Neutrophil (primary cell): ENCODE data around the gene INSYN1.

Source experiments
- H3K27ac ChIP-seq: fragments of 200-600 bp; sonication (generic); 2 replicates; pipeline ENCODE4 v1.5.1; 2016; ENCODE audit warnings: mild to moderate bottlenecking, moderate library complexity
- H3K27me3 ChIP-seq: fragments of 200-600 bp; sonication (generic); 2 replicates; pipeline ENCODE4 v1.6.0; 2016; ENCODE audit warnings: mild to moderate bottlenecking
- H3K36me3 ChIP-seq: fragments of 200-600 bp; sonication (generic); 2 replicates; pipeline ENCODE4 v1.5.1; 2017
- H3K4me1 ChIP-seq, 2 experiments: fragments of 200-600 bp in 1 of 2; sonication (generic) in 1 of 2; 1 replicate in 1 of 2; 2 replicates in 1 of 2; pipeline versions ENCODE4 v1.5.1 to v1.6.1; 2013 to 2016; ENCODE audit warnings: low read depth in 1 of 2, low read length in 1 of 2, mild to moderate bottlenecking in 1 of 2, moderate library complexity in 1 of 2; ENCODE audit not compliant: control insufficient read depth in 1 of 2, insufficient read depth in 1 of 2
- H3K4me3 ChIP-seq, 2 experiments: fragments of 200-600 bp in 1 of 2; sonication (generic) in 1 of 2; 1 replicate in 1 of 2; 2 replicates in 1 of 2; pipeline ENCODE4 v1.5.1; 2013 to 2016; ENCODE audit warnings: low read depth in 1 of 2, low read length in 1 of 2, mild to moderate bottlenecking in 1 of 2, moderate library complexity in 1 of 2
- H3K9me3 ChIP-seq: fragments of 200-600 bp; sonication (generic); 2 replicates; pipeline ENCODE4 v1.5.1; 2016
- CTCF ChIP-seq: fragments of 200-600 bp; sonication (generic); IDR thresholded peaks from 2 replicates; pipeline ENCODE4 v1.5.1; 2016; ENCODE audit warnings: antibody characterized with exemption

INSYN1 gene

GRCh38 chr15:73694419-73694818, 58.7 kb downstream of the INSYN1 start:
- Histone ChIP-seq H3K4me3 (no peak overlapping the region), H3K4me1 (peaks cover 4 to 8% of the 10 kb centered on the region in 2 experiments), H3K36me3 (no peaks in the 10 kb centered on the region), H3K27ac (no peak overlapping the region), H3K27me3 (peaks cover 96% of the 10 kb centered on the region), H3K9me3 (no peaks in the 10 kb centered on the region)
- TF ChIP-seq CTCF: no peak

GRCh38 chr15:73691396-73691795, 61.8 kb downstream of the INSYN1 start:
- H3K27ac ChIP-seq: no peak overlapping the region
- no peak overlapping the region for H3K4me3 ChIP-seq
- H3K27me3 ChIP-seq: peaks cover 90% of the 10 kb centered on the region
- H3K4me1 ChIP-seq: no peaks in the 10 kb centered on the region
- no peak for TF ChIP-seq CTCF
- H3K36me3 ChIP-seq: no peaks in the 10 kb centered on the region
- H3K9me3 ChIP-seq: no peaks in the 10 kb centered on the region

GRCh38 chr15:73688455-73688854, 64.7 kb downstream of the INSYN1 start:
- Histone ChIP-seq H3K4me3 (no peak overlapping the region), H3K27me3 (peaks cover 90% of the 10 kb centered on the region), H3K36me3 (no peaks in the 10 kb centered on the region), H3K4me1 (peaks cover 0 to 9% of the 10 kb centered on the region in 2 experiments), H3K27ac (no peak overlapping the region), H3K9me3 (no peaks in the 10 kb centered on the region)
- no peak for TF ChIP-seq CTCF

GRCh38 chr15:73687351-73687750, 65.8 kb downstream of the INSYN1 start:
- Histone ChIP-seq H3K27me3 (peaks cover 90% of the 10 kb centered on the region), H3K4me1 (peaks cover 0 to 9% of the 10 kb centered on the region in 2 experiments), H3K4me3 (no peak overlapping the region), H3K27ac (no peak overlapping the region), H3K36me3 (no peaks in the 10 kb centered on the region), H3K9me3 (no peaks in the 10 kb centered on the region)
- no peak for TF ChIP-seq CTCF

- TF ChIP-seq CTCF: no peak
- H3K4me3 ChIP-seq: no peak overlapping the region
- H3K27ac ChIP-seq: no peak overlapping the region
- no peaks in the 10 kb centered on the region for H3K36me3 ChIP-seq
- H3K27me3 ChIP-seq: peaks cover 90% of the 10 kb centered on the region
- H3K9me3 ChIP-seq: no peaks in the 10 kb centered on the region
- peaks cover 0 to 9% of the 10 kb centered on the region in 2 experiments for H3K4me1 ChIP-seq
Observed at GRCh38 chr15:73686781-73687256, 66.3 kb downstream of the INSYN1 start.

GRCh38 chr15:73685981-73686380, 67.2 kb downstream of the INSYN1 start:
- no peak overlapping the region for H3K27ac ChIP-seq
- H3K27me3 ChIP-seq: peaks cover 90% of the 10 kb centered on the region
- peaks cover 0 to 9% of the 10 kb centered on the region in 2 experiments for H3K4me1 ChIP-seq

More at GRCh38 chr15:73685981-73686380, 67.2 kb downstream of the INSYN1 start:
- H3K4me3 ChIP-seq: no peak overlapping the region
- no peaks in the 10 kb centered on the region for H3K9me3 ChIP-seq
- TF ChIP-seq CTCF: no peak
- no peaks in the 10 kb centered on the region for H3K36me3 ChIP-seq
